Mesenchymal stem cell (in vitro differentiated cells and primary cell): Measurements from ENCODE around the gene SYPL2.
"Not testable (repeated sequence)": the region's sequence is repeated elsewhere in the genome, so short reads cannot be mapped to it uniquely, and the experiment has no call there.

Experiments
- DNase-seq: peaks from one replicate; pipeline ENCODE4 v3.0.0-alpha.2; 2013
- H2AFZ ChIP-seq: one replicate; pipeline ENCODE4 v1.6.1; 2013; ENCODE audit warnings: low read depth, mild to moderate bottlenecking, control low read depth, inconsistent platforms, low read length, moderate library complexity
- H2AK5ac ChIP-seq: 2 replicates; pipeline ENCODE4 v1.6.1; 2013; ENCODE audit warnings: low read length, moderate library complexity, mild to moderate bottlenecking, inconsistent platforms; ENCODE audit not compliant: severe bottlenecking
- H2BK120ac ChIP-seq: one replicate; pipeline ENCODE4 v1.6.1; 2013; ENCODE audit warnings: low read depth, mild to moderate bottlenecking, inconsistent platforms, low read length, moderate library complexity
- H2BK12ac ChIP-seq, 2 experiments: one replicate each; pipeline ENCODE4 v1.6.1; 2013; ENCODE audit warnings: inconsistent platforms in 2 of 2, low read length in 2 of 2, mild to moderate bottlenecking in 2 of 2, moderate library complexity in 2 of 2, control low read depth in 1 of 2
- H2BK15ac ChIP-seq: one replicate; pipeline ENCODE4 v1.6.1; 2013; ENCODE audit warnings: mild to moderate bottlenecking, low read depth, inconsistent platforms; ENCODE audit not compliant: poor library complexity, severe bottlenecking
- H2BK5ac ChIP-seq: 2 replicates; pipeline ENCODE4 v1.6.1; 2013; ENCODE audit warnings: low read depth, mild to moderate bottlenecking, low read length, control low read depth, inconsistent platforms; ENCODE audit not compliant: poor library complexity, severe bottlenecking
- H3K14ac ChIP-seq, 2 experiments: one replicate each; pipeline ENCODE4 v1.6.1; 2013; ENCODE audit warnings: inconsistent platforms in 2 of 2, low read length in 2 of 2, control low read depth in 1 of 2, mild to moderate bottlenecking in 1 of 2, moderate library complexity in 1 of 2
- H3K18ac ChIP-seq, 2 experiments: one replicate each; pipeline ENCODE4 v1.6.1; 2013; ENCODE audit warnings: inconsistent platforms in 2 of 2, low read length in 2 of 2, control low read depth in 1 of 2, low read depth in 1 of 2, mild to moderate bottlenecking in 1 of 2
- H3K23ac ChIP-seq, 2 experiments: one replicate each; pipeline ENCODE4 v1.6.1; 2013; ENCODE audit warnings: inconsistent platforms in 2 of 2, low read length in 2 of 2, mild to moderate bottlenecking in 2 of 2, moderate library complexity in 2 of 2, control low read depth in 1 of 2
- H3K27ac ChIP-seq: 2 replicates; pipeline ENCODE4 v1.5.1; 2013; ENCODE audit warnings: mild to moderate bottlenecking, moderate library complexity, low read length, control low read depth, inconsistent platforms; ENCODE audit not compliant: poor library complexity, severe bottlenecking
- H3K27me3 ChIP-seq, 2 experiments: 2 replicates each; pipeline versions ENCODE4 v1.6.1 to v1.7.0; 2013; ENCODE audit warnings: low read length in 2 of 2, mild to moderate bottlenecking in 2 of 2, moderate library complexity in 2 of 2, control low read depth in 1 of 2, inconsistent platforms in 1 of 2; ENCODE audit not compliant: control insufficient read depth in 1 of 2, insufficient read depth in 1 of 2
- H3K36me3 ChIP-seq, 2 experiments: 2 replicates each; pipeline versions ENCODE4 v1.6.1 to v1.7.0; 2013; ENCODE audit warnings: low read length in 2 of 2, control low read depth in 1 of 2, inconsistent platforms in 1 of 2, low read depth in 1 of 2, mild to moderate bottlenecking in 1 of 2; ENCODE audit not compliant: insufficient read depth in 2 of 2, control insufficient read depth in 1 of 2
- H3K4ac ChIP-seq, 2 experiments: one replicate each; pipeline ENCODE4 v1.6.1; 2013; ENCODE audit warnings: inconsistent platforms in 2 of 2, low read length in 2 of 2, mild to moderate bottlenecking in 2 of 2, moderate library complexity in 2 of 2, control low read depth in 1 of 2, low read depth in 1 of 2
- H3K4me1 ChIP-seq: 2 replicates; pipeline ENCODE4 v1.6.1; 2013; ENCODE audit warnings: low read depth, low read length, control low read depth; ENCODE audit not compliant: control insufficient read depth, insufficient read depth
- H3K4me2 ChIP-seq: 2 replicates; pipeline ENCODE4 v1.6.1; 2013; ENCODE audit warnings: low read length, mild to moderate bottlenecking, inconsistent platforms; ENCODE audit not compliant: poor library complexity, severe bottlenecking
- H3K4me3 ChIP-seq, 2 experiments: 2 replicates each; pipeline versions ENCODE4 v1.5.1 to v1.7.0; 2013; ENCODE audit warnings: low read length in 2 of 2, mild to moderate bottlenecking in 2 of 2, control low read depth in 1 of 2, low read depth in 1 of 2; ENCODE audit not compliant: insufficient read depth in 1 of 2
- H3K79me1 ChIP-seq: replicated peaks from 2 replicates; pipeline ENCODE4 v1.6.1; 2013; ENCODE audit warnings: mild to moderate bottlenecking, control low read depth, low read length, inconsistent platforms; ENCODE audit not compliant: poor library complexity, severe bottlenecking
- H3K9ac ChIP-seq: 2 replicates; pipeline ENCODE4 v1.7.0; 2013; ENCODE audit warnings: mild to moderate bottlenecking, low read length, moderate library complexity
- H3K9me3 ChIP-seq: 2 replicates; pipeline ENCODE4 v1.7.0; 2013; ENCODE audit warnings: mild to moderate bottlenecking, low read length; ENCODE audit not compliant: control insufficient read depth
- H4K8ac ChIP-seq: one replicate; pipeline ENCODE4 v1.6.1; 2013; ENCODE audit warnings: inconsistent platforms, mild to moderate bottlenecking, low read length, moderate library complexity
- H4K91ac ChIP-seq: one replicate; pipeline ENCODE4 v1.6.1; 2013; ENCODE audit warnings: mild to moderate bottlenecking, low read length, inconsistent platforms
- WGBS: methylation state at CpG from one replicate; pipeline ENCODE4 v1.1.7; 2013; ENCODE audit warnings: mixed read lengths; 5-methylcytosine and 5-hydroxymethylcytosine counted together

SYPL2 gene

GRCh38 chr1:109444346-109444745 is 22.0 kb upstream of the SYPL2 start:
- no peaks in the 10 kb centered on the region for H3K36me3 ChIP-seq
- H2BK120ac ChIP-seq, result no peak overlapping the region
- no peaks in the 10 kb centered on the region for H3K79me1 ChIP-seq
- H2BK12ac ChIP-seq, result no peak overlapping the region
- H2AK5ac ChIP-seq, result no peak overlapping the region
- H4K91ac ChIP-seq, result no peak overlapping the region
- H4K8ac ChIP-seq, result no peak overlapping the region
- DNase-seq, result no peak
- no peak overlapping the region for H3K4me3 ChIP-seq
- H3K23ac ChIP-seq, result no peak overlapping the region
- H3K4me2 ChIP-seq, result no peak overlapping the region
- no peak overlapping the region for H2BK5ac ChIP-seq
- no peak overlapping the region for H3K27ac ChIP-seq
- no peak overlapping the region for H3K9ac ChIP-seq
- H3K18ac ChIP-seq, result no peak overlapping the region
- no peak overlapping the region for H3K14ac ChIP-seq
- H2BK15ac ChIP-seq, result no peak overlapping the region
- H3K4ac ChIP-seq, result no peak overlapping the region
- H3K4me1 ChIP-seq, result no peaks in the 10 kb centered on the region
- H3K9me3 ChIP-seq, result no peaks in the 10 kb centered on the region
- no peak overlapping the region for H2AFZ ChIP-seq
- WGBS, result 80% methylated on average over 1 of the region's 1 CpG
- H3K27me3 ChIP-seq, result peaks cover 0 to 29% of the 10 kb centered on the region in 2 experiments

DNA sequence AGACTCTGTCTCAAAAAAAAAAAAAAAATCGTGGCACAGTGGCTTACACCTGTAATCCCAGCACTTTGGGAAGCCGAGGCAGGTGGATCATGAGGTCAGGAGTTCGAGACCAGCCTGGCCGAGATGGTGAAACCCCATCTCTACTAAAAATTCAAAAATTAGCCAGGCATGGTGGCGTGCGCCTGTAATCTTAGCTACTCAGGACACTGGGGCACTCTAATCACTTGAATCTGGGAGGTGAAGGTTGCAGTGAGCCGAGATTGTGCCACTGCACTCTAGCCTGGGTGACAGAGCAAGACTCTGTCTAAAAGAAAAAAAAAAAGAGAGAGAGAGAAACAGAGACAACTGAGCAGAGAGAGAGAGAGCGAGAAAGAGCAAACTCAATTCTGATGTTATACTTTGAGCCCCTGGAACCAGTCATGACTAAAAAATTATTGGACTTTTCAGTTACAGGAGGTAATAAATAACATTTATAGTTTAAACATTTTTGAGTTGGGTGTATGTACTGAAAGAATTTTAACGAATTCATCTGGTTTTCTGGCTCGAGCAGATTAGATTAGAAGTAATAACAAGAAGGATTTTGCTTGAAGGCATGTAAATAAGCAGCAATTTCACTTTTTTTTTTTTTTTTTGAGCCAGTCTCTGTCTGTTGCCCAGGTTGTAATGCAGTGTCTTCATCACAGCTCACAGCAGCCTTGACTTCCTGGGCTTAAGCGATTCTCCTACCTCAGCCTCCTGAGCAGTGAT is 20.2 kb upstream of the SYPL2 start:
- not testable (repeated sequence) for H2BK5ac ChIP-seq, H3K9me3 ChIP-seq, H2AK5ac ChIP-seq, H2BK120ac ChIP-seq, H3K4me3 ChIP-seq, H2BK12ac ChIP-seq, H3K4me2 ChIP-seq, H3K23ac ChIP-seq, H3K27ac ChIP-seq, H3K79me1 ChIP-seq, H4K8ac ChIP-seq, H4K91ac ChIP-seq, H3K4me1 ChIP-seq, H3K4ac ChIP-seq, H2BK15ac ChIP-seq, H3K18ac ChIP-seq, H3K14ac ChIP-seq, H2AFZ ChIP-seq, H3K36me3 ChIP-seq
- Histone ChIP-seq H3K9ac (peak overlapping the region; percentile 37), H3K27me3 (peaks cover 0 to 32% of the 10 kb centered on the region in 2 experiments)
- WGBS, result 67% methylated on average over 9 of the region's 11 CpGs
- peak; percentile 21 for DNase-seq

DNA sequence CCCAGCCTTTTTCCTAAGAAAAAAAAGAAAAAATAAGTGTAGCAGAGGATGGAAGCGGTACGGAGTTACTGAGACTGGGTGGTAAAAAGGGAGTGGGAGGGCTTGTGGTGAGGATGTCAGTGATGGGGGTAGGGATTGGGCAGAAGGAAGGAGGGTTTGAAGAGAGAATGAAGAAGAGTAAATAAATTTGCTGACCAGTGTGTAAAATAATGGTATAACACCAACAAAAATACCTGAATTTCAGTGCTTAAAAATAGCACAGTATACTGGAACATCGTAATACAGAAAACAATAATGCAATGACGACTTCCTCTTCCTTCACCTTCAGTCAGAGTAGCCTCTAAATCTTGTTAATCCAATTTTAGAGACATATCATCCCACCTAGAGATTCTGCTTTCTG is 18.8 kb upstream of the SYPL2 start:
- peaks cover 0 to 32% of the 10 kb centered on the region in 2 experiments for H3K27me3 ChIP-seq
- no peak overlapping the region for H3K18ac ChIP-seq
- H2AK5ac ChIP-seq, result no peak overlapping the region
- H3K23ac ChIP-seq, result no peak overlapping the region
- no peak overlapping the region for H2BK5ac ChIP-seq
- no peaks in the 10 kb centered on the region for H3K9me3 ChIP-seq
- no peak for DNase-seq
- H2AFZ ChIP-seq, result no peak overlapping the region
- H2BK12ac ChIP-seq, result no peak overlapping the region
- H3K79me1 ChIP-seq, result no peaks in the 10 kb centered on the region
- 79% methylated on average over 4 of the region's 4 CpGs for WGBS
- H3K4ac ChIP-seq, result no peak overlapping the region
- no peak overlapping the region for H3K14ac ChIP-seq
- no peak overlapping the region for H3K27ac ChIP-seq
- H2BK120ac ChIP-seq, result no peak overlapping the region
- H3K4me3 ChIP-seq, result no peak overlapping the region
- H3K4me2 ChIP-seq, result no peak overlapping the region
- H3K9ac ChIP-seq, result no peak overlapping the region
- H2BK15ac ChIP-seq, result no peak overlapping the region
- no peaks in the 10 kb centered on the region for H3K36me3 ChIP-seq
- H4K91ac ChIP-seq, result no peak overlapping the region
- no peaks in the 10 kb centered on the region for H3K4me1 ChIP-seq
- H4K8ac ChIP-seq, result no peak overlapping the region

- no peaks in the 10 kb centered on the region for H3K36me3 ChIP-seq
- H4K8ac ChIP-seq, result no peak overlapping the region
- no peak overlapping the region for H4K91ac ChIP-seq
- no peak overlapping the region for H2BK15ac ChIP-seq
- no peak overlapping the region for H2AK5ac ChIP-seq
- H3K27ac ChIP-seq, result no peak overlapping the region
- no peak for DNase-seq
- no peak overlapping the region for H3K14ac ChIP-seq
- no peak overlapping the region for H3K4me3 ChIP-seq
- H3K9me3 ChIP-seq, result peaks cover 7% of the 10 kb centered on the region
- no peaks in the 10 kb centered on the region for H3K4me1 ChIP-seq
- no peak overlapping the region for H2AFZ ChIP-seq
- peaks cover 0 to 7% of the 10 kb centered on the region in 2 experiments for H3K27me3 ChIP-seq
- H2BK120ac ChIP-seq, result no peak overlapping the region
- H3K23ac ChIP-seq, result no peak overlapping the region
- H3K4me2 ChIP-seq, result no peak overlapping the region
- H3K4ac ChIP-seq, result no peak overlapping the region
- H2BK12ac ChIP-seq, result no peak overlapping the region
- H3K79me1 ChIP-seq, result no peaks in the 10 kb centered on the region
- no peak overlapping the region for H2BK5ac ChIP-seq
- no CpG with 5 or more reads among the region's 1 CpG for WGBS
- H3K9ac ChIP-seq, result no peak overlapping the region
- H3K18ac ChIP-seq, result no peak overlapping the region
These were observed 11.7 kb upstream of the SYPL2 start for GRCh38 chr1:109454497-109455133.
